Iris pigment epithelial cell (primary cell): ENCODE measurements around the gene ATG12.

ENCODE experiments used
- DNase-seq: peaks from one replicate; pipeline ENCODE4 v3.0.0-alpha.2; 2011; ENCODE audit warnings: low read depth

ATG12 gene

DNA sequence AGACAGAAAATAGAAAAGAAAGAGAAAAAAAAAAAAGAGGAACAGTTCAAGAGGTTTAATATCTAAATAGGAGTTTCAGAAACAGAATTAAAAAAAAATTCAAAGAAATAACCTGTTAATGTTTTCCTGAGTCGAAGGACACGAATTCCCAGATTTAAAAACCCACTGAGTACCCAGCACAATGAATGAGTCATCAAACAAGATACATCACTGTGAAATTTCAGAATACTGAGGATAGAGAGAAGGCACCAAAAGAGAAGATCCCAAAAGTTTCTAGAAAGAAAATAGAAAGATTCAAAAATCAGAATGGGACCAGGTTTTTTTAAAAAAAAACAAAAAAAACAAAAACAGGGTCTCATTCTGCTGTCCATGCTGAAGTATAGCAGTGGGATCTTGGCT, 33.7 kb downstream of the ATG12 start:
- no peak for DNase-seq

DNA sequence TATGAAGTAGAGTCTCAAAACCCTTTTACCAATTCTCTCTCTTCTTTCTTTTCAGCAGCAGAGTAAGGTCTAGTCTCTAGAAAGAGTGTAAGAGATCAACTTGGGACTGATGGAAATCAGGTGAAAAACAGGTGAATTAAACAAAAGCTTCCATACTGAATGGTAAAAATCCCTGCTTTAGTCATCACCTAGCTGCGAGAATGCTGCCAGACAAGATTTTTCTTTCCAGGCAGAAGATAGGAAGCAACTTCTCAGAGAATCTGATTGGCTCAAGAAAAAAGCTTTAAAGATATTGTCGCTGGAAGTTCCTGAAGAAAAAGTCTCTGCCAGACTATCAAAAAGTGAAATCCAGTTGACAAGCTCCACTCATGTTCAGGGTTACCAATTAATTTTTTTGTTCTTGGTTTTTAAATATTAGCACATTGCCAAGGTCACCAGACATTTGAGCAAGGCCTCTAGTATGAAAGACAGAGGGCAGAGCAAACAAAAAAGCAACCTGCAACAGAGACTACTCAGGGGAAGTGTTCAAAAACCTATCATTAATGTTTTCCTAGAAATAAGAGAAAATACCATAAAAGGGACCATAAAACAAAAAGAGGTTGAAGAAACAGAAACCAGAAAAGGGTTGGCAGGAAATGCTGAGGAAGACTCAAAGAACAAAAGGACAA, 34.2 kb downstream of the ATG12 start:
- DNase-seq: no peak

DNA sequence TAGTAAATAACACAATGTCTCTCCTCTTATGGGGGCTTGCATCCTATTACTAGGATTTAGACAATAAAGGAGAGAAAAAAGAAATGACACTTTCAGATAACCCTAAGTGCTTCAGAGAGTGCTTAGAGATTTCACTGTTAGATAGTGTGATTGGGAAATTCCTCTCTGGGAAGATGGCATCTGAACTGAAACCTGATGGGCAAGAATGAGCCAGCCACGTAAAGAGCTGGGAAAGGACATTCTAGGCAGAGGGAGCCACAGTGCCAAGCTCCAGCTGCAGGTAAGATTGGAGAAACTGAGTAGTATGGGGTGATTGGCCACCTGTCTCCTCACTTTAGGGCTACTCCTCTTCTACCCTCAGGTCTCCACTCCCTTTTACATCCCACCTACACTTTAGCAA, 39.4 kb downstream of the ATG12 start:
- no peak for DNase-seq

DNA sequence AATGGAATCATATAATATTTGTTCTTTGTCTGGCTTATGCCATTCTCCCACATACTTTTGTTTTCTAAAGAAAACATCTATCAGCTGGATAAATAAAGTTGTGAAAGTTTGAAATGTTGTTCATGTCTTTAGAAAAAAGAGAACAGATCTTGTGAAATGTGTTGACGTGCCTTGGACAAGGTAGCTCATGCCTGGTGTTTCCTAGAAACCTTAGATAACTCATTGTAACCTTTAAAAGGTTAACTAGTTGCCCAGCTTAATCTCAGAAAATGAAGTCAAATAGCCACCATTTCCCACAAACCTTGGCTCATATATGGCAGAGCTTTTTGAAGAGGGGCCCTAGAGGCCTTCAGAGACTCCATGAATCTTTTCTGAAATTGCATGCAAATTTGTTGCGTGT, 40.2 kb downstream of the ATG12 start:
- DNase-seq: no peak

DNA sequence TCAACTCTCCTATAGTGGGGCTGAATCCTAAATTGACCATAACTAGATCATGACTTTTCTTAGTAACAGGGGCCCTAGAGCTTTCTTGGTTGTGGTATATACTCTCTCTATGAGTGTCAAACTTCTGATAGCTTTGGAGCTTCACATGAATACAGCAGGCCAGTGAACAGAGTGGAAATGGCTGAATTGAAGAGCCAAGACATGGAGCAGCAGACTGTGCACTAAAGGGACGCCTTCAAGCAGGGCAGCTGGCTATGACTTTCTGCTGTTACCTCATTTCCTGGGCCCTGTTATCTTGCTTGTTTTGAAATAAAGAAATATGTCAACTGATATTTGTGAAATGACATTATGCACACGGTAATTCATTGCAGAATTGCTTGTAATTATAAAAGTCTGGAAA, 41.3 kb downstream of the ATG12 start:
- no peak for DNase-seq

DNA sequence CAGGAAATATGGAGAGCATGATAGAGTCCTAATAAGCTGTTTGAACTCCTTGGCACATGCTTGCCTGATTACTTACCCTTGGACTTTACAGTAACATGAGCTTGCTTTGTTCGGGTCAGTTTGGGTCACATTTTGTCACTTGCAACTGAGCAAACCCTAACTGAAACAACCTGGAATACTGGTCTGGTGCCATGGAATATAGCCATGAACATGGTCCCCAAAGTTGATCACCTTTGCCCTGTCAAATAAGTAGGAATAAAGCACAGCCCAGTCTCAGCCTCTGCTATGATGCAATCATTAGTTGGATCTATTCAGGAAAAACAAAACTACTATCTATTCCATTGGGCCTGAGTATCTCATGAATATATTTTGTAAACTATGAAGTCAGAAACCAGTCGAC, 43.1 kb downstream of the ATG12 start:
- DNase-seq: no peak

DNA sequence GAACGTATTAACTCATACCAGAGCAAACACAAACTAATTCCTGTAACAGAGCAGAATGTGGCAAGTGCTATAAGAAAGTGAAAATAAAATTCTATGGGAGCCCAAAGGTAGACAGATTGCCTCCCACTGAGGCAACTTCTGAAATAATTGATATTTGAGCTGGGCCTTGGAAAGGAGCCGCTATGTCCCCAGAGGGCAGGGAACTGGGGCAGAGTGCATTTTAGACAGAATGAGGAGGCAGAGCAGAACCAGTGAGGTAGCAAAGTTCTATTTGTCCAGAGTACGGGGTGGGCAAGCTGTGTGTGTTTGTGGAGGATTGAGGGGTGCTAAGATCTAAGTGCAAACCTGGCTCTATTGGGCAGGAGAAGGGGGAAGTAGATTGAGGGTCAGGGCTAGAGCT, 44.7 kb downstream of the ATG12 start:
- DNase-seq: no peak

DNA sequence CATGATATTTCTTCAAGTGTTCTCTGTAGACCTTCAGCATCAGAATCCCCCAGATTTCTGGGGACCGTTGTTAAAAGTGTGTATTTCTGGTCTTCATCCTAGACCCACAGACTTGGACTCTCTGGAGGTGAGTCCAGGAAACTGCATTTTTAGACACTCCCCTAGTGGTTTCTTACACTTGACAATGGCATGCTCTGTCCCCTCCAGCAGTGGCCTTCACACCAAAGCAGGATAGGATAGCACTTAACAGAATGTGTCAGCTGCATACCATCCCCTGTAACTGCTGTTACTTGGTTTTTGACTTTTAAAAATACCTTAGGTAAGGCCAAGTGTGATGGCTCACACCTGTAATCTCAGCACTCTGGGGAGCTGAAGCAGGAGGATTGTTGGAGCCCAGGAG, 45.7 kb downstream of the ATG12 start:
- no peak for DNase-seq

DNA sequence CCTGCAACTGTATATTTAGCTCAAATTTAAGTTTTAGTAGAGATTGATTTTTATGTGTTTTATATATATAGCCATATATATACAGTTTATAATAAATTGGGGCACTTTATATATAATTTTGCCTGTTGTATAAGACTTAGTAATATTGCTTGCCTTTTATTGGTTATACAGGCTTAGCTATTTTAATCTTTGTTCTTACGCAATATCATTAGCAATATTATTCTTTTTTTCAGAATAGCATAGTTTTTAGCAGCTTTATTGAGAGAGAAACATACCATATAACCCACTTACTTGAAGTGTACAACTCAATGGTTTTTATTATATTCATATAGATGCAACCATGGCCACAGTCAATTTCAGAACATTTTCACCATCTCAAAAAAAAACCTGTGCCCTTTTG, 52.9 kb downstream of the ATG12 start:
- no peak for DNase-seq

DNA sequence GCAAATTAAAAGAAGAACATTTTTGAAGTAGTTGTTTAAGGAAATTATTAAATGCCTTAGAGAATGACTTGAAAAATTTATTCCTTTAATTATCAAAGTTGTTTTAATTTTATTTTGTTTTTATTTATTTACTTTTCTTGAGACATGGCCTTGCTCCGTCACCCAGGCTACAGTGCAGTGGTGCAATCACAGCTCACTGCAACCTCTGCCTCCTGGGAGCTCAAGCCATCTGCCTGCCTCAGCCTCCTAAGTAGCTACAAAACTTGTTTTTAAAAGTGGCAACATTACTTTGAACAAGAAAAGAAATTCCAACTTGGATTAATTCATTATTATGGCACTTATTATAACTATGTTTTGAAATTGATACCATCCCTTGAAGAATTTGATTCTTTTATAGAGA, 53.9 kb downstream of the ATG12 start:
- DNase-seq: no peak

DNA sequence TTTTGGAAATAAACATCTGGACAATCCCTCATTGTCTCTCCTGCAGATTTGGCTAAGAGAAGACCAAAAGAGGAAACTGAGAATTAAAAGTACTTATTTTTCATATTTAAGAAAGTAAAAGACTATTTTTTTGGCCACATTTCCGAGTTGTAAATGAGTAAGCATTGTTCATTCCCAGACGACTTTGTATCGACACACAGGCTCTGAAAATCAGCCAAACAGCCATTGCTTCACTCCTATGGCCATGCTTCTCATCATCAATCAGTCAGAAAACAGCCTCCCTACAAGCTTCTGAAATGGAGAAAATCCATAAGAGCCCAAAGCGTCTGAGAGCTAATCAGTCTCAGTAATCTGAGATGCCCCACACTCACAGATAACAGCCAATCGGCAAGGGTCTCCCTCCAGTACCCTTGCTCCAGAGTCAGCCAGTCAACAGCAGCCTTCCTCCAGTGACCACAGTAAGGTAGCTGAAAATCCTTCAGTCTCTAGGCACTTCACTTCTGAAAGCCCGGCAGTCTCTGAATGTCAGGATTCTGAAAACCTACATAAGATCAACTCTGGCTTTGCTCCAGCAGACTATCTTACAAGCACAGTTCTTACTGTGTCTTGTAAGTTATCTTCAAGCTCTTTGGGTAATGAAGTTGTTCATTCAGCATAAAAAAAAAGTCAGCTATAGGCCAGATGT, 55.8 kb downstream of the ATG12 start:
- DNase-seq: no peak

DNA sequence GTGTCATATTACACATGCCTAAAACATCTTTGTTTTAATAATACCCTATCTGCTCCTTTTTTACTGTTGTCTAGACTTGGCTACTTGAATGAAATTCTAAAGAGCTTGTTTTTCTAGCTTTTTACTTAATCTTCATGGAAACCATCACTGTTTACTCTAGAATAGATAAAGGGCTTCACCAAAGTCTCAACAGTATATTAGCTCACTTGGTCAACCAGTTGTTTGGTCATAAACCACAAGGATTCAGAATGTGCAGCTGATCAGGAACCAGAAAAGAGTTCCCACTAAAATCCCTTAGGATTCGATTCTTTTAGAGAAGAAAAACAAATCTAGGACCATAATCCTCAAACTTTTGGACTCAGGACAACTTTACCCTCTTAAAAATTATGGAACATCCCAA, 62.9 kb downstream of the ATG12 start:
- DNase-seq: peak; percentile 39
